Prostate gland (tissue), 2 donors: Measurements from ENCODE around the gene NUFIP1.

Experiments
- POLR2A ChIP-seq: fragments of 450-650 bp; IDR thresholded peaks from one replicate; pipeline ENCODE4 v1.6.1; 2016; ENCODE audit warnings: antibody characterized with exemption, mild to moderate bottlenecking
- TF ChIP-seq, protein P1 (sequence below), 4 experiments: fragments of 200-600 bp in 2 of 4; fragments of 450-650 bp in 2 of 4; sonication (generic) in 2 of 4; IDR thresholded peaks; 1 replicate in 3 of 4; 2 replicates in 1 of 4; pipeline ENCODE4 v1.5.1; 2016 to 2019; ENCODE audit warnings: antibody characterized with exemption in 4 of 4, mild to moderate bottlenecking in 2 of 4, moderate library complexity in 2 of 4

DNA sequence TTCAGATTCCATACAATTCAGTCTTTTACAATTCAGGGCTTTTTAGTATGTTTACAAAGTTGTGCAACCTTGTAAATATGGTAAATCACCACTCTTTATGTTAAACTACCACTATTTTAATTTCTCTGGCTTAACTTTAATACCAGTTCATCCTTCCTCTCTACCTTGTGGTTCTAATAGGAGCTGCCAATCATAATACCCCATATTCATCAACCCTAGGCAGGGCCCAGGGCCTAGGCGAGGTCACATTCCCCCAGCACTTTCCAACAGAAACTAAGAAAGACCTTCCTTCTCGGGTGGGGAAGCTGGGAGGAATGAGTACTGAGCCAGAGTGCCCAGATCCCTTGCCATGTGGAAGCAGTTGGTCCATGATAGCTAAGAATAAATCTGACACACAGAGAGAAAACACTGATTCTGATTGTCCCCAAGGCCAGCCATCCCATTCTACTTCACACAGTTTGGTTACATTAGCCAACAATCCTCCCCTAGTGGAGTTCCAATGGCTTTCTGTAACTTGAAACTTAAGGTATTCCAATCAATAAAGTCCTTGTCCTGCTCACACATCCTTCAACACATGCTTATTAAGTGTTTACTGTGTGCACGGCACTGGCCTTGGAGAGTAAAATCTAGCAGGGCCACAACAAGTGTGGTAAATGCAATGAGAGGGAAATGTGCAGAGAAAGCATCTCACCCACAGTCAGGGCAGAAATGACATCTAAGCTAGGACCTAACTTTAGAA, 76.8 kb downstream of the NUFIP1 start:
- TF ChIP-seq, protein P1, sequence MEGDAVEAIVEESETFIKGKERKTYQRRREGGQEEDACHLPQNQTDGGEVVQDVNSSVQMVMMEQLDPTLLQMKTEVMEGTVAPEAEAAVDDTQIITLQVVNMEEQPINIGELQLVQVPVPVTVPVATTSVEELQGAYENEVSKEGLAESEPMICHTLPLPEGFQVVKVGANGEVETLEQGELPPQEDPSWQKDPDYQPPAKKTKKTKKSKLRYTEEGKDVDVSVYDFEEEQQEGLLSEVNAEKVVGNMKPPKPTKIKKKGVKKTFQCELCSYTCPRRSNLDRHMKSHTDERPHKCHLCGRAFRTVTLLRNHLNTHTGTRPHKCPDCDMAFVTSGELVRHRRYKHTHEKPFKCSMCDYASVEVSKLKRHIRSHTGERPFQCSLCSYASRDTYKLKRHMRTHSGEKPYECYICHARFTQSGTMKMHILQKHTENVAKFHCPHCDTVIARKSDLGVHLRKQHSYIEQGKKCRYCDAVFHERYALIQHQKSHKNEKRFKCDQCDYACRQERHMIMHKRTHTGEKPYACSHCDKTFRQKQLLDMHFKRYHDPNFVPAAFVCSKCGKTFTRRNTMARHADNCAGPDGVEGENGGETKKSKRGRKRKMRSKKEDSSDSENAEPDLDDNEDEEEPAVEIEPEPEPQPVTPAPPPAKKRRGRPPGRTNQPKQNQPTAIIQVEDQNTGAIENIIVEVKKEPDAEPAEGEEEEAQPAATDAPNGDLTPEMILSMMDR (IDR thresholded peaks at IDR 0.05) = no peak
- no peak for TF ChIP-seq POLR2A
